BLaER1 treated with 17β-estradiol and CSF1 and Interleukin-3, amounts not matched to agents 10 nM and 100 nM (cell line): ENCODE data around the gene CTSH.
"Not testable (repeated sequence)": the region's sequence is repeated elsewhere in the genome, so short reads cannot be mapped to it uniquely, and the experiment has no call there.

Source experiments
- H3K27ac ChIP-seq, 11 experiments: shearing (Covaris generic); formaldehyde crosslinking; 2 replicates each; pipeline ENCODE4 v1.8.1; 2022
- H3K27me3 ChIP-seq, 11 experiments: shearing (Covaris generic); formaldehyde crosslinking; 2 replicates each; pipeline ENCODE4 v1.8.1; 2022
- H3K36me3 ChIP-seq, 11 experiments: shearing (Covaris generic); formaldehyde crosslinking; 2 replicates each; pipeline ENCODE4 v1.8.1; 2022
- H3K4me1 ChIP-seq, 10 experiments: shearing (Covaris generic); formaldehyde crosslinking; 2 replicates each; pipeline ENCODE4 v1.8.1; 2022
- H3K4me2 ChIP-seq, 11 experiments: shearing (Covaris generic); formaldehyde crosslinking; 2 replicates each; pipeline ENCODE4 v1.8.1; 2022
- H3K4me3 ChIP-seq, 10 experiments: shearing (Covaris generic); formaldehyde crosslinking; 2 replicates each; pipeline ENCODE4 v1.8.1; 2022
- H3K9ac ChIP-seq, 11 experiments: shearing (Covaris generic); formaldehyde crosslinking; 2 replicates each; pipeline ENCODE4 v1.8.1; 2022
- H3K9me3 ChIP-seq, 11 experiments: shearing (Covaris generic); formaldehyde crosslinking; replicated peaks in 1 of 11; 2 replicates each; pipeline ENCODE4 v1.8.1; 2022
- H4K20me1 ChIP-seq, 11 experiments: shearing (Covaris generic); formaldehyde crosslinking; 2 replicates each; pipeline ENCODE4 v1.8.1; 2022
- Cebpa-rat ChIP-seq, 11 experiments: shearing (Covaris generic); IDR thresholded peaks; 2 replicates each; pipeline ENCODE4 v1.8.1; 2022

CTSH gene

GRCh38 chr15:78872155-78872971, 72.5 kb downstream of the CTSH start, which contains the start of gene MORF4L1:
TSS of gene MORF4L1 (plus strand) at chr15:78872890. CDS start at chr15:78873018, 128 bp downstream.
- Histone ChIP-seq H3K4me2 (peak within 1 kb of the TSS; percentile 85 to 99 (median 89)), H3K36me3 (peaks cover 0 to 7% (median 0%) of the 10 kb centered on the region in 11 experiments; a peak in 3 of 22 replicates), H3K27ac (peak within 1 kb of the TSS; percentile 98 to 100 (median 100)), H3K27me3 (no peaks in the 10 kb centered on the region), H4K20me1 (peaks cover 38 to 39% (median 38%) of the 10 kb centered on the region in 11 experiments), H3K9me3 (no peaks in the 10 kb centered on the region), H3K9ac (peak within 1 kb of the TSS; percentile 98 to 100 (median 100)), H3K4me3 (peak within 1 kb of the TSS; percentile 66 to 99 (median 96)), H3K4me1 (peaks cover 32 to 38% (median 35%) of the 10 kb centered on the region in 10 experiments)
- no peak for TF ChIP-seq Cebpa-rat (IDR thresholded peaks at IDR 0.05)

GRCh38 chr15:78871483-78872127, 73.2 kb downstream of the CTSH start:
- H3K9me3 ChIP-seq, H3K36me3 ChIP-seq, H3K27me3 ChIP-seq: not testable (repeated sequence)
- Histone ChIP-seq H4K20me1 (peaks cover 30 to 32% (median 31%) of the 10 kb centered on the region in 11 experiments), H3K4me1 (peaks cover 24 to 30% (median 28%) of the 10 kb centered on the region in 10 experiments), H3K4me3 (peak overlapping the region in 9 of 10 experiments; percentile 49 to 96 (median 59); a peak in 8 of 20 replicates), H3K27ac (peak overlapping the region; percentile 66 to 100 (median 82); a peak in 20 of 22 replicates), H3K4me2 (peak overlapping the region; percentile 79 to 99 (median 89)), H3K9ac (peak overlapping the region in 7 of 11 experiments; percentile 72 to 100 (median 81); a peak in 14 of 22 replicates)
